TTC549 (cell line): ENCODE measurements around the gene PPP1R16B.
"Not testable (repeated sequence)": the region's sequence is repeated elsewhere in the genome, so short reads cannot be mapped to it uniquely, and the experiment has no call there.

Experiments used
- FAIRE-seq: peaks from 2 replicates; lab custom pipeline; 2012; peaks lifted over from hg19 to GRCh38; lab: Jason Lieb, UNC

PPP1R16B gene

GRCh38 chr20:38935967-38936407 is 130.5 kb downstream of the PPP1R16B start:
- FAIRE-seq: no peak

- FAIRE-seq: no peak
These were observed 131.5 kb downstream of the PPP1R16B start for GRCh38 chr20:38937000-38937399.

- no peak for FAIRE-seq
These were observed 132.5 kb downstream of the PPP1R16B start for GRCh38 chr20:38937978-38938473.

- FAIRE-seq: no peak
These were observed 134.2 kb downstream of the PPP1R16B start for GRCh38 chr20:38939686-38940085.

GRCh38 chr20:38940644-38941043 is 135.1 kb downstream of the PPP1R16B start:
- FAIRE-seq: no peak

- FAIRE-seq: no peak
These were observed 136.4 kb downstream of the PPP1R16B start for GRCh38 chr20:38941726-38942389.

GRCh38 chr20:38945012-38945411 is 139.5 kb downstream of the PPP1R16B start:
- FAIRE-seq: no peak

GRCh38 chr20:38946836-38947235 is 141.3 kb downstream of the PPP1R16B start:
- FAIRE-seq: no peak

- FAIRE-seq: no peak
These were observed 142.4 kb downstream of the PPP1R16B start for GRCh38 chr20:38947931-38948362.

- no peak for FAIRE-seq
These were observed 144.8 kb downstream of the PPP1R16B start for GRCh38 chr20:38950254-38950653.

- no peak for FAIRE-seq
These were observed 146.1 kb downstream of the PPP1R16B start for GRCh38 chr20:38951611-38952010.

GRCh38 chr20:38952153-38952552 is 146.7 kb downstream of the PPP1R16B start:
- no peak for FAIRE-seq

- no peak for FAIRE-seq
These were observed 148.3 kb downstream of the PPP1R16B start for GRCh38 chr20:38953630-38954340.

GRCh38 chr20:38957235-38957876 is 151.9 kb downstream of the PPP1R16B start:
- no peak for FAIRE-seq

GRCh38 chr20:38957915-38958485 is 152.5 kb downstream of the PPP1R16B start:
- no peak for FAIRE-seq

GRCh38 chr20:38960187-38960687 is 154.7 kb downstream of the PPP1R16B start:
- FAIRE-seq: not testable (repeated sequence)

GRCh38 chr20:38961530-38962043 is 156.1 kb downstream of the PPP1R16B start:
- FAIRE-seq: no peak

- peak; percentile 29 for FAIRE-seq
These were observed 156.8 kb downstream of the PPP1R16B start, which contains the start of gene DHX35 for GRCh38 chr20:38962044-38962927. Gene DHX35 (plus strand): TSS chr20:38962344. CDS start chr20:38962368, 24 bp downstream.

- no peak for FAIRE-seq
These were observed 157.5 kb downstream of the PPP1R16B start for GRCh38 chr20:38962928-38963401.

- FAIRE-seq: no peak
These were observed 158.2 kb downstream of the PPP1R16B start for GRCh38 chr20:38963745-38964144.

- FAIRE-seq: no peak
These were observed 159.8 kb downstream of the PPP1R16B start for GRCh38 chr20:38965264-38965663.
